Chondrocyte (in vitro differentiated cells): Measurements from ENCODE around the gene KRTAP12-2. TPM values are rescaled to one million over a fixed set of nuclear protein-coding genes. Genes with fewer than 3 reads are reported as not detected.

ENCODE experiments used
- DNase-seq: peaks from one replicate; pipeline ENCODE4 v3.0.0; 2021; ENCODE audit warnings: mixed read lengths, low spot score
- H3K27ac Mint-ChIP-seq: one replicate; pipeline ENCODE4 v1.8.0; 2021; ENCODE audit warnings: mild to moderate bottlenecking, moderate library complexity, mixed read lengths; ENCODE audit not compliant: unreplicated experiment
- H3K27me3 Mint-ChIP-seq: 2 replicates; pipeline ENCODE4 v1.8.0; 2021; ENCODE audit warnings: low read depth, mixed read lengths
- H3K36me3 Mint-ChIP-seq: 2 replicates; pipeline ENCODE4 v1.8.0; 2021; ENCODE audit warnings: low read depth, mixed read lengths
- H3K4me1 Mint-ChIP-seq: 2 replicates; pipeline ENCODE4 v1.8.0; 2021; ENCODE audit warnings: low read depth, mild to moderate bottlenecking, mixed read lengths
- H3K4me3 Mint-ChIP-seq: one replicate; pipeline ENCODE4 v1.8.0; 2021; ENCODE audit warnings: mild to moderate bottlenecking, moderate library complexity, mixed read lengths; ENCODE audit not compliant: unreplicated experiment
- H3K9me3 Mint-ChIP-seq: 2 replicates; pipeline ENCODE4 v1.8.0; 2021; ENCODE audit warnings: low read depth, mixed read lengths
- CTCF ChIP-seq: fragments of 200-600 bp; sonication (generic); IDR thresholded peaks from 2 replicates; pipeline ENCODE4 v1.5.0; 2021; ENCODE audit warnings: antibody characterized with exemption, mild to moderate bottlenecking, moderate library complexity
- total RNA-seq: library from RNA; stranded (reverse); gene quantifications from 3 replicates; pipeline ENCODE4 v1.2.1, GENCODE V29; 2021

The KRTAP12-2 gene
- total RNA-seq, 1 donor from 2014 or later = not detected

DNA sequence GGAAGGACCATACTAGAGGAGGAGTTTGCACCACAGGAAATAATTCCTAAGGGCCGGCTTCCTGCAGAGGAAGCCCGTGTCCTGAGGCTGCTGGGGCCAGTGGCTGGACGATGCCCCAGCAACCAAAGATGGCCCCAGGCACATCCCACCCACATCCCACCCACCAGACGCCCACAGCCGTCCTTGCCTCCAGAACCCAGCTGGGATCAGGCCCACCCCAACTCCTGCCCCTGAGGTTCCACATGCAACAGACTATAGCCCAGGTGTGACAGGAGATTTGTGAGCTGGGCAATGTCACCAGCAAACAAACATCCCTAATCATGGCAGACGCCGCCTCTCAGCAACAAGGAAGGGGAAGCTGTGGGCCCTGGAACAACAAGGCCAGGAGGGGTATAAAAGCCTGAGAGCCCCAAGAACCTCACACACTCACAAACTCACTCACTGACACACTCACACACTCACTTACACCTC, 40.0 kb downstream of the KRTAP12-2 start, which contains the start of gene KRTAP10-9:
Gene KRTAP10-9, plus strand, starts transcription at position 421 of the 471 bp plus-strand sequence. CDS start 79 bp downstream, outside the sequence.
- H3K27me3 Mint-ChIP-seq = peaks cover 8% of the 10 kb centered on the region
- no peak within 1 kb of the TSS for H3K4me3 Mint-ChIP-seq
- no peaks in the 10 kb centered on the region for H3K4me1 Mint-ChIP-seq
- DNase-seq = no peak
- peaks cover 15% of the 10 kb centered on the region for H3K36me3 Mint-ChIP-seq
- peaks cover 45% of the 10 kb centered on the region for H3K9me3 Mint-ChIP-seq
- no peak within 1 kb of the TSS for H3K27ac Mint-ChIP-seq
- TF ChIP-seq CTCF = no peak

DNA sequence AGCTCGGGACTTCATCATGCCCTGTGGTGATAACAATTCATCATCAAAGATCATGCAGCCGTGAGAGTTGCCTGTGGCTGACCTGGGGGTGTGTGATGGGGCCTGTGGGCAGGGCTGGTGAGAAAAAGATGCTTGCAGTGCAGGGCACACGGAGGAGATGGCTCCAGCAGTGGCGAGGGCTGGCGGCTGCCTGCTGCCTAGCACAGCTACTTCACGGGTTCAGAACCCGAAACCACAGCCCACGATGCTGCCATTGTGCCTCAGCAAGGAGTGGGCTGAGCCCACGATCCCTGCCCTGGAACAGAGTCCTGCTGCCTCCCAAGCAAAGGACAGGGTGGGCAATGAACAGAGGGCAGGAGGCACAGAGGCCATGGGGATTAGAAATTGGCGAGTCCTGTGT, 40.5 kb downstream of the KRTAP12-2 start:
- no peak for TF ChIP-seq CTCF
- Mint-ChIP-seq H3K27me3 (peaks cover 8% of the 10 kb centered on the region), H3K4me1 (no peaks in the 10 kb centered on the region), H3K4me3 (no peak overlapping the region), H3K9me3 (peaks cover 40% of the 10 kb centered on the region), H3K36me3 (peaks cover 13% of the 10 kb centered on the region), H3K27ac (no peak overlapping the region)
- no peak for DNase-seq

DNA sequence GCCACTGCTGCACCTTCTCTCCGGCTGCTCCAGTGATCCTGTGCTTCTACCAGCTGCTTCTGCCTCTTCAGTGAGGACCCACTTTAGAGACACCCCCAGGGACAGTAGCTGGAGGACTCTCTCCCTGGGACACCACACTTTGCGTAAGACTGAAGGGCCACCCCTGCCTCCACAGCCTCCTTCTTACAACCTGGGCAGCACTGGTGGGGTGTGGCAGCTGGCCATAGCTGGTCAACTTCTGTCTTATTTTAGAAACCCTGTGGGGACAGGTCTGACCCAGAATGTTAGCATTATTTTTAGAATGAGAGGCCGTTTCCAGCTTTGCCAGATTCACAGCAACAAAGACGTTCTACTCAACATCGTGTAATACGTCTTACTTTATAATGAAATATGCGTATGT, 41.0 kb downstream of the KRTAP12-2 start:
- H3K27me3 Mint-ChIP-seq = peaks cover 9% of the 10 kb centered on the region
- no peak overlapping the region for H3K27ac Mint-ChIP-seq
- no peak for TF ChIP-seq CTCF
- DNase-seq = no peak
- H3K4me1 Mint-ChIP-seq = no peaks in the 10 kb centered on the region
- H3K9me3 Mint-ChIP-seq = peaks cover 37% of the 10 kb centered on the region
- peaks cover 8% of the 10 kb centered on the region for H3K36me3 Mint-ChIP-seq
- H3K4me3 Mint-ChIP-seq = no peak overlapping the region

DNA sequence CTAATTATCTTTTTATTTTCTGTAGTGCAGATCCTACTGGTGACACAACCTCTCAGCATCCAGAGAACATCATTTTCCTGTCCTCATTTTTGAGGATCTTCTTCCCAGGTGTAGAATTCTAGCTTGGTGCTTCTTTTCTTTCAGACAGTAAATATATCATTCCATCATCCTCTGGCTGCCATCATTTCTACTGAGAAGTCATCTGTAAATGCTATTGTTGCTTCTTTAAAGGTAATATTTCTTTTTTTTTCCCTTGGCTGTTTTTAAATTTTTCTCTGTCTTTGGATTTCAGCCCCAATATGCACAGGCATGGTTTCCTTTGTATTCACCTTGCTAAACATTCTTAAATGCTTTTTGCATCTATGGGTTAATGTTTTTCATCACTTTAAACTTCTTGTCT, 43.2 kb downstream of the KRTAP12-2 start:
- H3K27me3 Mint-ChIP-seq = peaks cover 24% of the 10 kb centered on the region
- no peak for DNase-seq
- H3K4me3 Mint-ChIP-seq = no peak overlapping the region
- peaks cover 12% of the 10 kb centered on the region for H3K36me3 Mint-ChIP-seq
- H3K27ac Mint-ChIP-seq = no peak overlapping the region
- H3K9me3 Mint-ChIP-seq = peaks cover 47% of the 10 kb centered on the region
- TF ChIP-seq CTCF = no peak
- no peaks in the 10 kb centered on the region for H3K4me1 Mint-ChIP-seq

GRCh38 chr21:44619886-44620285, 46.8 kb downstream of the KRTAP12-2 start:
- Mint-ChIP-seq H3K4me3 (no peak overlapping the region), H3K27me3 (peaks cover 45% of the 10 kb centered on the region), H3K27ac (no peak overlapping the region), H3K9me3 (peaks cover 45% of the 10 kb centered on the region), H3K36me3 (peaks cover 12% of the 10 kb centered on the region), H3K4me1 (no peaks in the 10 kb centered on the region)
- DNase-seq = no peak
- no peak for TF ChIP-seq CTCF
